DOHH2 (cell line): ENCODE data around the gene ALDH1B1.

Experiments used
- H3F3A ChIP-seq: fragments of 200-600 bp; sonication (generic), shearing (Covaris generic); 2 replicates; pipeline ENCODE4 v1.6.0; 2016; ENCODE audit warnings: antibody characterized with exemption, mild to moderate bottlenecking; ENCODE audit not compliant: control insufficient read depth, insufficient read depth
- H3K27ac ChIP-seq: fragments of 200-600 bp; sonication (generic); 2 replicates; pipeline ENCODE4 v1.5.1; 2014; ENCODE audit warnings: low read depth, mild to moderate bottlenecking, low read length, moderate library complexity
- H3K27me3 ChIP-seq: fragments of 200-600 bp; sonication (generic); 2 replicates; pipeline ENCODE4 v1.6.1; 2014; ENCODE audit warnings: mild to moderate bottlenecking, low read length, mixed read lengths; ENCODE audit not compliant: control insufficient read depth
- H3K36me3 ChIP-seq: fragments of 200-600 bp; sonication (generic); 2 replicates; pipeline ENCODE4 v1.6.1; 2014; ENCODE audit warnings: mild to moderate bottlenecking, low read length, moderate library complexity, mixed read lengths; ENCODE audit not compliant: control insufficient read depth
- H3K4me1 ChIP-seq: fragments of 200-600 bp; sonication (generic); 2 replicates; pipeline ENCODE4 v1.6.1; 2014; ENCODE audit warnings: mild to moderate bottlenecking, low read length, mixed read lengths; ENCODE audit not compliant: control insufficient read depth
- H3K4me2 ChIP-seq: fragments of 200-600 bp; sonication (generic); 2 replicates; pipeline ENCODE4 v1.6.0; 2014; ENCODE audit warnings: mild to moderate bottlenecking, low read length, moderate library complexity
- H3K4me3 ChIP-seq: fragments of 200-600 bp; sonication (generic); 2 replicates; pipeline ENCODE4 v1.5.1; 2014; ENCODE audit warnings: mild to moderate bottlenecking, low read length, mixed read lengths
- H3K79me2 ChIP-seq: fragments of 200-600 bp; sonication (generic); 2 replicates; pipeline ENCODE4 v1.6.1; 2014; ENCODE audit warnings: mild to moderate bottlenecking, low read length, mixed read lengths; ENCODE audit not compliant: control insufficient read depth
- H3K9me2 ChIP-seq: fragments of 200-600 bp; sonication (generic); replicated peaks from 2 replicates; pipeline ENCODE4 v1.6.1; 2014; ENCODE audit warnings: mild to moderate bottlenecking, low read length, mixed read lengths; ENCODE audit not compliant: control insufficient read depth
- H3K9me3 ChIP-seq: fragments of 200-600 bp; sonication (generic); 2 replicates; pipeline ENCODE4 v1.6.1; 2014; ENCODE audit warnings: antibody characterized with exemption, low read length, mixed read lengths; ENCODE audit not compliant: control insufficient read depth, insufficient read depth
- H4K20me1 ChIP-seq: fragments of 200-600 bp; sonication (generic); 2 replicates; pipeline ENCODE4 v1.6.0; 2014; ENCODE audit warnings: low read depth, mild to moderate bottlenecking, antibody characterized with exemption, low read length, moderate library complexity; ENCODE audit not compliant: control insufficient read depth, insufficient read depth
- CTCF ChIP-seq: fragments of 200-600 bp; sonication (generic); IDR thresholded peaks from one replicate; pipeline ENCODE4 v1.5.1; 2014; ENCODE audit warnings: antibody characterized with exemption, mild to moderate bottlenecking, low read depth, low read length; ENCODE audit not compliant: poor library complexity, severe bottlenecking
- EZH2phosphoT487 ChIP-seq: fragments of 200-600 bp; sonication (generic); IDR thresholded peaks from 2 replicates; pipeline ENCODE4 v1.6.1; 2017; ENCODE audit warnings: borderline replicate concordance, mild to moderate bottlenecking, antibody characterized with exemption, low read length, moderate library complexity, mixed read lengths

Gene ALDH1B1

GRCh38 chr9:38344566-38345324 lies 47.8 kb upstream of the ALDH1B1 start:
- Histone ChIP-seq H3K27me3 (0 out of 2 replicates have a peak, but pooled peaks cover 7% of the 10 kb centered on the region), H3K4me2 (no peak overlapping the region), H4K20me1 (no peaks in the 10 kb centered on the region), H3K79me2 (no peaks in the 10 kb centered on the region), H3K36me3 (no peaks in the 10 kb centered on the region), H3K9me2 (no peaks in the 10 kb centered on the region), H3K4me1 (no peaks in the 10 kb centered on the region), H3F3A (no peaks in the 10 kb centered on the region), H3K27ac (no peak overlapping the region), H3K4me3 (no peak overlapping the region), H3K9me3 (no peaks in the 10 kb centered on the region)
- TF ChIP-seq CTCF (no peak), EZH2phosphoT487 (no peak)

- Histone ChIP-seq H3F3A (no peaks in the 10 kb centered on the region), H3K4me3 (no peak overlapping the region), H3K4me2 (no peak overlapping the region)
Measured at GRCh38 chr9:38345851-38346755, 46.4 kb upstream of the ALDH1B1 start.

GRCh38 chr9:38346811-38347210 lies 45.7 kb upstream of the ALDH1B1 start:
- no peaks in the 10 kb centered on the region for H3K9me3 ChIP-seq
- no peaks in the 10 kb centered on the region for H3K4me1 ChIP-seq
- TF ChIP-seq EZH2phosphoT487 (no peak), CTCF (no peak)
- no peaks in the 10 kb centered on the region for H4K20me1 ChIP-seq
- no peak overlapping the region for H3K4me2 ChIP-seq
- H3K9me2 ChIP-seq: no peaks in the 10 kb centered on the region
- H3K27me3 ChIP-seq: 0 out of 2 replicates have a peak, but pooled peaks cover 8% of the 10 kb centered on the region
- no peak overlapping the region for H3K27ac ChIP-seq
- no peaks in the 10 kb centered on the region for H3K36me3 ChIP-seq
- no peak overlapping the region for H3K4me3 ChIP-seq
- no peaks in the 10 kb centered on the region for H3F3A ChIP-seq
- no peaks in the 10 kb centered on the region for H3K79me2 ChIP-seq

More at GRCh38 chr9:38345851-38346755, 46.4 kb upstream of the ALDH1B1 start:
- Histone ChIP-seq H3K36me3 (no peaks in the 10 kb centered on the region), H3K4me1 (no peaks in the 10 kb centered on the region), H3K27ac (no peak overlapping the region), H3K9me2 (no peaks in the 10 kb centered on the region), H4K20me1 (no peaks in the 10 kb centered on the region), H3K9me3 (no peaks in the 10 kb centered on the region), H3K27me3 (0 out of 2 replicates have a peak, but pooled peaks cover 9% of the 10 kb centered on the region), H3K79me2 (no peaks in the 10 kb centered on the region)
- TF ChIP-seq EZH2phosphoT487: no peak
- no peak for TF ChIP-seq CTCF
